IPS DF 19.7 (cell line): ENCODE measurements around the gene KLF14.
"Not testable (repeated sequence)": the region's sequence is repeated elsewhere in the genome, so short reads cannot be mapped to it uniquely, and the experiment has no call there.

ENCODE experiments used
- DNase-seq: peaks from one replicate; pipeline ENCODE4 v3.0.0-alpha.2; 2013; ENCODE audit warnings: low read depth, low spot score

Gene KLF14

GRCh38 chr7:130719541-130719940 is 14.5 kb downstream of the KLF14 start:
- DNase-seq = no peak

- DNase-seq = no peak
These were observed 21.6 kb downstream of the KLF14 start for GRCh38 chr7:130712416-130712815.

DNA sequence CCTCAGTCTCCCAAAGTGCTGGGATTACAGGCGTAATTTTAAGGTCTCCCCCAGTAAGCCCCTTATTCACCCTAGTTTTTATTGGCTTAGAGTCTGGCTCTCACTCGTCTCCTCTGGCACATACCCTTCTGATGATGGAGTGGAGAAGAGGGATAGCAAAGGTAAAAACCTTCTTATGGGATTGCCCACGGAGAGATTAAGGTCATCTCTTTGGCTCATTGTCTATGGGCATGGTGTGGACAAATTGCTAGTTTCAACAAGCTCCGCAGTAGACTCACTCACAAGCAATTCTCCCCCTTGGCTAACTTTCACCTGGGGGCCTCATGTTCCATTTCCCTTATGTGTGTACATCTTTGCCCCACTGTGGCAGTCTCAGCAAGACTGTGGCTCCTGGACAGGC is 25.2 kb downstream of the KLF14 start:
- no peak for DNase-seq

DNA sequence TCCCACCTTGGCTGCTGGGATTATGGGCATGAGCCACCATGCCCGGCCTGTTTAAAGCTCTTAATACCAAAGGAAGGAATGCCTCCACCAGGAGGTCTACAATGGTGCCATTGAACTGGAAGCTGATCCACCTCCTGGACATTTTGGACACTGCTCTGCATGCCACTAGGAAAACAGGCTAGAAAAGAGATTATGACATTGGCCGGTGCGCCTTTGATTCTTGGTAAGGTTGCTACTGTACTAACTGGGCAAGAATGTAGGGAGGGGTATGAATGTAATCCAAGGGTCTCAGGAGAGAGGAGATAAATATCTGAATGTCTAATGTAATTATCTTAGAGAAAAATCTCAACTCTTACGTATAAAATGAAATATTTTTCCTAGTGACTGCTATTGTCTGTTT is 26.0 kb downstream of the KLF14 start:
- no peak for DNase-seq

DNA sequence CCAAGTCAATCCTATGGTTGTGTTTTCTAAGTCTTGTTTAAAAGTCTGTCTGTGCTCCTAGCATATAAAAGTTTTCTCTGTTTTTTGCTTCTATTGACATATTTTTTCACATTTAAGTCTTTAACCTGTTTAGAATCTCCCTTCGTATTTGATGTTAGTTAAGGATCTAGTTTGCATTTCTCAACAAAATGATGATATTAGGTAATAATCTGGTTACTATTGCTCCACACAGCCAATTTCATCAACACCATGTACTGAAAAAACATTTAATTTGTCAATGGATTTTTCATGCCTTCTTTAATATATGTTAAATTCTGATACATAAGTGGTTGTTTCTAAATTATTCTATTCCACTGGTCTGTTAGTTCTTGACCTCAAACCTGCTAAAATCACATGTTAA is 30.2 kb downstream of the KLF14 start:
- DNase-seq = no peak

DNA sequence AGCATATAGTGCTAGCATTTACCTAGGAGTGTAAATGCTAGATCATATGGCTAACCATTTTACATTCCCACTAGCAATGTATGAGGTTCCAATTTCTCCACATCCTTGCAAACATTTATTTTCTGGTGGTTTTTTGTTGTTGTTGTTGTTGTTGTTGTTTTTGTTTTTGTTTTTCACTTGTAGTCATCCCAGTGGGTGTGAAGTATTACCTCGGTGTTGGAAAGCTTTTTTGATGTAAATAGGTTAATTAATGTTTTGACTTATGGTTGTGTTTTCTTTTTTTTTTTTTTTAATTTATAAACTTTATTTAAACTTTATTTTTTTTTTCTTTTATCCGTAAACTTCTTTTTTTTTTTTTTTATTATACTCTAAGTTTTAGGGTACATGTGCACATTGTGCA is 32.4 kb downstream of the KLF14 start:
- no peak for DNase-seq

DNA sequence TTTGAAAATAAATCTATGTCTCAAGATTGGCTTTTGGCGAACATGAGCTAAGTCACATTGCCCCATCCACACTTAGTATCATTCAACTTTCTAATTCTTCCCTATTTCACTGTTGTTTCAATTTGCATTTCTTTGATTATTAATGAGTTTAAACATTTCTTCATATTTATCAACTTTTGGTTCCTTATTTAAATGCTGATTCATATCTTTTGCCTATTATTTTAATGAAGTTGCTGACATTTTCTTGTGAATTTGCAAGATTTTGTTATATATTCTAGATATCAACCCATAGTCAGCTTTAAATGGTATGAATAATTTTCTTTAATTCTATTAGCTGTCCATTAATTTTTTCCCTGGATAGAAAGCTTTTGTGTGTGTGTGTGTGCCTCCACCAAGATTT is 33.2 kb downstream of the KLF14 start:
- no peak for DNase-seq

DNA sequence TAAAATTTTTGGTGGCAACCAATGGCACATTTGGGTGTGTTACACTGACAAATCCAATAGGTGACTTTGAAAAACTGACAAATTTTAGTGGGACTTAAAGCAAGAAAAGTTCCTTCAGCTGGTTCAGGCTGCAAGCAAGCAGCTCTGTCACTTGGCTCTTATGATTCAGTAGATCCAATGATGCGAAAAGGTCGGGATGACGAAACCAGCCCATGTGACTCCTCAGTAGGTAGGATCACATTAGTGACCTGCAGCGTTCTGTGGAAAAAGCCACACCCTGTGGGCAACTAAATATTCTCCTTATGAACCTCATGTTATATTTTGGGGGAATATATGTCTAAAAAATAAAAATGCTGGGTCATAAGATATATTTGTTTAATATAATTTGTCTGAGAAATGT is 34.3 kb downstream of the KLF14 start:
- DNase-seq = no peak

DNA sequence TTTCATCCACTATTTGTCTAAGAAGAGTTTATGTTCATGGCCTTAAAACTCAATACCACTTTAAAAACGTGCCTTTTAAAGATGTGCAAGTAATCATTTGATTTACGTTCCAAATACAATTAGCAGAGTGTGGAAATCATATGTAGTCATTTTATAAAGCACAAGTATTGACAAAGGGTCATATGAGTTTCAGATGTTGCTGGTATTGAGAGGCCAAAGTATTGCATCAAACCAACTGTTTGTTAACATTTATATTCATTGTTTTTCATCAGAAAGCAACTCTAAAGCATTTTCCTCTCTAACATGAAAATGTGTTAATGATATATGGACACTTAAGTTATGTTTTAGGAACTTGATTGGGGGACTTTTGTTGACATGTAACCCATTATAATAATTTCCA is 36.2 kb downstream of the KLF14 start:
- no peak for DNase-seq

DNA sequence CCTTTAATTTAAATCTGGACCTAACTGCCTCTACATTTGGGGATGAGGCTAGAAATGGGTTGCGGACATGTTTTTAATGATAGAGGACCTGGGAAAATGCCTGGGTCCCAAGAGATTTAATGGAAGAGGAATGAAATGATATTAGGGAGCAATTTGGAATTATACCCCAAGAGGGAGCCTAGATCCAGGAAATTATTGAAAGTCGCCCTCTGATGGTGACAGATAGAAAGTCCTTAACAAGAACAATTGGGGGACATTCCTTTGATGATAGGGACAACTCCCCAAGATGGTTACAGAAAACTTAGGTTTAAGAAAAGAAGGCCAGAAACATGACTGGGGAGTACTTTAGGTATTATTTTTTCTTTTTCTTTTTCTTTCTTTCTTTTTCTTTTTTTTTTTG is 38.2 kb downstream of the KLF14 start:
- peak; percentile 20 for DNase-seq

GRCh38 chr7:130692396-130692795 is 41.6 kb downstream of the KLF14 start:
- DNase-seq = not testable (repeated sequence)

DNA sequence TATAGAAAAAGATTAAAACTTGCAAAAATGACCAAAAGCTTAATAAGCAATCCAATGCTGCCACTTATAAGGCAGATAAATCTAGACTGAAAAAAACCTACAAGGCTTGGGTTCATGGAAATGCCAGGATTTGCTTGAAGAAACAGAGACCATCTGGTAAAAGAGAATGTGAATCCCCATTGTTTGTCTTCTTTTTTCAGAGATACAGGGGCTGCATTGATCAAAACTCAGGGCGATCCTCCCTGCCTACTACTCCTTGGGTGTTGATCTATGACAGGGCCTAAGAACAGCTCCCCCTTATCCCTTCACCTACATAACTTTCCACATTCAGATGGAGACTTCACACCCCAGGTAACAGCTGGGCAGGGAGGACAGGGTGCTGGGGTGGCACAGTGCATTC is 44.3 kb downstream of the KLF14 start:
- DNase-seq = no peak

GRCh38 chr7:130683026-130683425 is 51.0 kb downstream of the KLF14 start:
- DNase-seq = no peak
